HCT116 (cell line): ENCODE data around the gene HOXC6. TPM values are rescaled to one million over a fixed set of nuclear protein-coding genes. Genes with fewer than 3 reads are reported as not detected.

Experiments
- ATAC-seq: fragments of 200-7000 bp; cut with Tn5 transposase; 2 replicates; pipeline ENCODE4 v1.9.1; 2020; ENCODE audit warnings: mild to moderate bottlenecking, moderate library complexity
- BruUV-seq: library from RNA; stranded (reverse); fragments of 400-500 nt; replicated peaks from 2 replicates; lab custom pipeline; 2021; lab: Mats Ljungman, UMichigan
- CTCF ChIA-PET: fragments of 300-600 bp; sonication (Branson Sonifier 250); formaldehyde crosslinking; loops from one replicate; lab custom pipeline; 2021; ENCODE audit warnings: antibody characterized with exemption; lab: Charles Lee
- POLR2A ChIA-PET: fragments of 300-600, 350-600 bp; sonication (Branson Sonifier 250); formaldehyde crosslinking; loops from one replicate; lab custom pipeline; 2021; ENCODE audit warnings: antibody characterized with exemption; lab: Charles Lee
- RAD21 ChIA-PET, 2 experiments: fragments of 300-600 bp; sonication (Branson Sonifier 250); formaldehyde crosslinking; loops; one replicate each; lab custom pipeline; 2023; ENCODE audit warnings: low total read pairs in 2 of 2; ENCODE audit not compliant: uncharacterized antibody in 2 of 2, unreplicated experiment in 2 of 2, low non-redundant PET in 1 of 2; lab: Charles Lee
- DNase-seq: peaks from one replicate; pipeline ENCODE4 v3.0.0-alpha.2; 2010; ENCODE audit warnings: low read depth, low spot score
- H2AFZ ChIP-seq: fragments of 200-600 bp; shearing (Covaris generic), sonication (generic); 2 replicates; pipeline ENCODE4 v1.6.1; 2017; ENCODE audit warnings: low read depth, mixed run types, mixed read lengths, antibody characterized with exemption, low read length; ENCODE audit not compliant: poor library complexity, severe bottlenecking
- H3K27ac ChIP-seq: 2 replicates; pipeline ENCODE4 v1.5.1; 2012; ENCODE audit warnings: low read depth, low read length
- H3K27me3 ChIP-seq: fragments of 200-600 bp; sonication (generic); 2 replicates; pipeline ENCODE4 v1.6.1; 2016; ENCODE audit warnings: mixed run types, low read length, mixed read lengths; ENCODE audit not compliant: insufficient read depth
- H3K36me3 ChIP-seq, 2 experiments: fragments of 200-500 bp in 1 of 2; fragments of 200-600 bp in 1 of 2; sonication (Bioruptor generic) in 1 of 2; sonication (generic) in 1 of 2; 2 replicates each; pipeline versions ENCODE4 v1.5.1 to v1.6.1; 2014 to 2016; ENCODE audit warnings: low read length in 2 of 2, inconsistent platforms in 1 of 2, mixed read lengths in 1 of 2, mixed run types in 1 of 2; ENCODE audit not compliant: insufficient read depth in 2 of 2, control insufficient read depth in 1 of 2
- H3K4me1 ChIP-seq, 2 experiments: fragments of 200-600 bp in 1 of 2; sonication (generic) in 1 of 2; 2 replicates each; pipeline versions ENCODE4 v1.5.1 to v1.6.1; 2012 to 2017; ENCODE audit warnings: low read length in 2 of 2, inconsistent platforms in 1 of 2, mild to moderate bottlenecking in 1 of 2, mixed read lengths in 1 of 2, mixed run types in 1 of 2, moderate library complexity in 1 of 2; ENCODE audit not compliant: insufficient read depth in 2 of 2, control insufficient read depth in 1 of 2
- H3K4me2 ChIP-seq: fragments of 200-600 bp; sonication (generic); 2 replicates; pipeline ENCODE4 v1.6.1; 2017; ENCODE audit warnings: mixed run types, low read length, mixed read lengths
- H3K4me3 ChIP-seq, 2 experiments: fragments of 200-600 bp in 1 of 2; sonication (generic) in 1 of 2; replicated peaks in 1 of 2; 2 replicates each; pipeline ENCODE4 v1.5.1; 2011 to 2016; ENCODE audit warnings: low read length in 2 of 2, control low read depth in 1 of 2, low read depth in 1 of 2, mild to moderate bottlenecking in 1 of 2, mixed read lengths in 1 of 2, mixed run types in 1 of 2
- H3K79me2 ChIP-seq: fragments of 200-600 bp; sonication (generic); 2 replicates; pipeline ENCODE4 v1.6.1; 2017; ENCODE audit warnings: mild to moderate bottlenecking, mixed run types, low read length, moderate library complexity, mixed read lengths; ENCODE audit not compliant: insufficient read depth
- H3K9ac ChIP-seq: fragments of 200-600 bp; sonication (generic); 2 replicates; pipeline ENCODE4 v1.6.1; 2016; ENCODE audit warnings: low read length, mixed read lengths
- H3K9me2 ChIP-seq: fragments of 200-600 bp; sonication (generic), shearing (Covaris generic); 2 replicates; pipeline ENCODE4 v1.6.1; 2017; ENCODE audit warnings: mixed run types, mild to moderate bottlenecking, moderate library complexity; ENCODE audit not compliant: insufficient read depth
- H3K9me3 ChIP-seq, 2 experiments: fragments of 200-500 bp in 1 of 2; fragments of 200-600 bp in 1 of 2; sonication (Bioruptor generic) in 1 of 2; sonication (generic) in 1 of 2; 2 replicates each; pipeline ENCODE4 v1.6.1; 2014 to 2017; ENCODE audit warnings: low read length in 2 of 2, mixed read lengths in 2 of 2, inconsistent platforms in 1 of 2, low read depth in 1 of 2, mild to moderate bottlenecking in 1 of 2, mixed run types in 1 of 2, moderate library complexity in 1 of 2; ENCODE audit not compliant: control insufficient read depth in 1 of 2, insufficient read depth in 1 of 2
- H4K20me1 ChIP-seq: fragments of 200-600 bp; sonication (generic), shearing (Covaris generic); 2 replicates; pipeline ENCODE4 v1.6.1; 2017; ENCODE audit warnings: mixed run types, mild to moderate bottlenecking, moderate library complexity; ENCODE audit not compliant: insufficient read depth
- CBX3 ChIP-seq: IDR thresholded peaks from 2 replicates; pipeline ENCODE4 v1.6.1; 2012; ENCODE audit warnings: low read depth
- CEBPB ChIP-seq: IDR thresholded peaks from 2 replicates; pipeline ENCODE4 v1.6.1; 2012; ENCODE audit warnings: low read depth
- EGR1 ChIP-seq: IDR thresholded peaks from 2 replicates; pipeline ENCODE4 v1.6.1; 2012; ENCODE audit warnings: low read depth
- ELF1 ChIP-seq: IDR thresholded peaks from 2 replicates; pipeline ENCODE4 v1.6.1; 2012; ENCODE audit warnings: low read depth, borderline replicate concordance
- EZH2 ChIP-seq: fragments of 200-600 bp; sonication (generic); IDR thresholded peaks from 2 replicates; pipeline ENCODE4 v1.6.1; 2017; ENCODE audit warnings: antibody characterized with exemption, mixed run types
- EZH2phosphoT487 ChIP-seq: fragments of 200-600 bp; IDR thresholded peaks from 2 replicates; pipeline ENCODE4 v1.6.1; 2018; ENCODE audit warnings: antibody characterized with exemption, borderline replicate concordance
- JUND ChIP-seq: IDR thresholded peaks from 2 replicates; pipeline ENCODE4 v1.6.1; 2012
- POLR2AphosphoS5 ChIP-seq: IDR thresholded peaks from 2 replicates; pipeline ENCODE4 v1.6.1; 2011; ENCODE audit warnings: mild to moderate bottlenecking, low read depth, low read length, moderate library complexity
- RAD21 ChIP-seq: IDR thresholded peaks from 2 replicates; pipeline ENCODE4 v1.6.1; 2012; ENCODE audit warnings: low read depth, mild to moderate bottlenecking
- SIN3A ChIP-seq: IDR thresholded peaks from 2 replicates; pipeline ENCODE4 v1.6.1; 2012; ENCODE audit warnings: low read depth
- SP1 ChIP-seq: IDR thresholded peaks from 2 replicates; pipeline ENCODE4 v1.6.1; 2012; ENCODE audit warnings: low read depth
- SRF ChIP-seq: IDR thresholded peaks from 2 replicates; pipeline ENCODE4 v1.6.1; 2012; ENCODE audit warnings: low read depth
- TCF7L2 ChIP-seq: IDR thresholded peaks from 2 replicates; pipeline ENCODE4 v1.7.0; 2011; ENCODE audit warnings: borderline replicate concordance, inconsistent platforms; ENCODE audit not compliant: insufficient read depth, insufficient read length; ENCODE audit errors: extremely low read depth
- YY1 ChIP-seq: IDR thresholded peaks from 2 replicates; pipeline ENCODE4 v1.6.1; 2011; ENCODE audit warnings: low read length, low read depth, moderate library complexity, mild to moderate bottlenecking; ENCODE audit not compliant: insufficient replicate concordance; ENCODE audit errors: extremely low read depth
- ZFX ChIP-seq: fragments of 450-650 bp; IDR thresholded peaks from 2 replicates; pipeline ENCODE4 v1.6.1; 2017
- intact Hi-C: fragments of 100-400 bp; cut with micrococcal nuclease; formaldehyde crosslinking; loops from 2 replicates; pipeline ENCODE4 v1.10.0; 2022
- total RNA-seq: library from RNA; stranded (reverse); gene quantifications from one replicate; pipeline ENCODE4 v1.2.1, GENCODE V29; 2021; ENCODE audit not compliant: unreplicated experiment
- TF ChIP-seq, protein P1 (sequence below): IDR thresholded peaks from 2 replicates; pipeline ENCODE4 v1.6.1; 2012
- TF ChIP-seq, protein P2 (sequence below): IDR thresholded peaks from 2 replicates; pipeline ENCODE4 v1.6.1; 2011; ENCODE audit warnings: mild to moderate bottlenecking, low read length, moderate library complexity; ENCODE audit not compliant: insufficient replicate concordance; ENCODE audit errors: extremely low read depth
- TF ChIP-seq, protein P3 (sequence below): IDR thresholded peaks from 2 replicates; pipeline ENCODE4 v1.6.1; 2012; ENCODE audit warnings: low read depth
- TF ChIP-seq, protein P4 (sequence below): IDR thresholded peaks from 2 replicates; pipeline ENCODE4 v1.6.1; 2012

Gene HOXC6
- total RNA-seq, 1 experiment from 2014 or later, result 3.1 TPM

DNA sequence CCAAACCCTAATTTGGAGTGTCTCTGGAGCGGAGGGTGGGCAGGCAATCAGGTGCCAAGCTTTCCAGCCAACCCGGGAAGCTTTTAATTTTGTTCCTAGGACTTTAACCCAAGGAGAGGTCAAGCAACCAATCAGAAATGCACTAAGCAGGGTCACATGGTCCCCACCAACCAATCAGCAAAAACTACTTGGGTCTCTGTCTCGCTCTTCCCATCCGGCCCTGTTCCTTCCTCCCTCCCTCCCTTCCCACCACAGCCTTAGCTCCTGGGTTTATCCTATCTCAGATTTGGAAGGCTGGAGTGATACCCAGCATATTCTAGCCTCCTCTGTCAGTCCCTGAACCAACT is 11.9 kb downstream of the HOXC6 start:
- H4K20me1 ChIP-seq, result no peaks in the 10 kb centered on the region
- no peak overlapping the region for H3K4me3 ChIP-seq
- H2AFZ ChIP-seq, result no peak overlapping the region
- DNase-seq (no peak), ATAC-seq (peak; percentile 74)
- peaks cover 0 to 12% of the 10 kb centered on the region in 2 experiments; a peak in 3 of 4 replicates for H3K4me1 ChIP-seq
- no peak for TF ChIP-seq EZH2phosphoT487
- TF ChIP-seq YY1, result no peak
- no peak for TF ChIP-seq EGR1
- TF ChIP-seq POLR2AphosphoS5, result no peak
- TF ChIP-seq CEBPB, result no peak
- no peak for TF ChIP-seq TCF7L2
- TF ChIP-seq ZFX, result no peak
- TF ChIP-seq ELF1, result no peak
- TF ChIP-seq SP1, result no peak
- no peak for TF ChIP-seq EZH2
- TF ChIP-seq, protein P1, sequence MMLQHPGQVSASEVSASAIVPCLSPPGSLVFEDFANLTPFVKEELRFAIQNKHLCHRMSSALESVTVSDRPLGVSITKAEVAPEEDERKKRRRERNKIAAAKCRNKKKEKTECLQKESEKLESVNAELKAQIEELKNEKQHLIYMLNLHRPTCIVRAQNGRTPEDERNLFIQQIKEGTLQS, result no peak
- no peak for TF ChIP-seq SIN3A
- TF ChIP-seq, protein P2, sequence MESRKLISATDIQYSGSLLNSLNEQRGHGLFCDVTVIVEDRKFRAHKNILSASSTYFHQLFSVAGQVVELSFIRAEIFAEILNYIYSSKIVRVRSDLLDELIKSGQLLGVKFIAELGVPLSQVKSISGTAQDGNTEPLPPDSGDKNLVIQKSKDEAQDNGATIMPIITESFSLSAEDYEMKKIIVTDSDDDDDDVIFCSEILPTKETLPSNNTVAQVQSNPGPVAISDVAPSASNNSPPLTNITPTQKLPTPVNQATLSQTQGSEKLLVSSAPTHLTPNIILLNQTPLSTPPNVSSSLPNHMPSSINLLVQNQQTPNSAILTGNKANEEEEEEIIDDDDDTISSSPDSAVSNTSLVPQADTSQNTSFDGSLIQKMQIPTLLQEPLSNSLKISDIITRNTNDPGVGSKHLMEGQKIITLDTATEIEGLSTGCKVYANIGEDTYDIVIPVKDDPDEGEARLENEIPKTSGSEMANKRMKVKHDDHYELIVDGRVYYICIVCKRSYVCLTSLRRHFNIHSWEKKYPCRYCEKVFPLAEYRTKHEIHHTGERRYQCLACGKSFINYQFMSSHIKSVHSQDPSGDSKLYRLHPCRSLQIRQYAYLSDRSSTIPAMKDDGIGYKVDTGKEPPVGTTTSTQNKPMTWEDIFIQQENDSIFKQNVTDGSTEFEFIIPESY, result no peak
- TF ChIP-seq CBX3, result no peak
- no peak for TF ChIP-seq RAD21
- no peak for TF ChIP-seq SRF
- TF ChIP-seq, protein P3, sequence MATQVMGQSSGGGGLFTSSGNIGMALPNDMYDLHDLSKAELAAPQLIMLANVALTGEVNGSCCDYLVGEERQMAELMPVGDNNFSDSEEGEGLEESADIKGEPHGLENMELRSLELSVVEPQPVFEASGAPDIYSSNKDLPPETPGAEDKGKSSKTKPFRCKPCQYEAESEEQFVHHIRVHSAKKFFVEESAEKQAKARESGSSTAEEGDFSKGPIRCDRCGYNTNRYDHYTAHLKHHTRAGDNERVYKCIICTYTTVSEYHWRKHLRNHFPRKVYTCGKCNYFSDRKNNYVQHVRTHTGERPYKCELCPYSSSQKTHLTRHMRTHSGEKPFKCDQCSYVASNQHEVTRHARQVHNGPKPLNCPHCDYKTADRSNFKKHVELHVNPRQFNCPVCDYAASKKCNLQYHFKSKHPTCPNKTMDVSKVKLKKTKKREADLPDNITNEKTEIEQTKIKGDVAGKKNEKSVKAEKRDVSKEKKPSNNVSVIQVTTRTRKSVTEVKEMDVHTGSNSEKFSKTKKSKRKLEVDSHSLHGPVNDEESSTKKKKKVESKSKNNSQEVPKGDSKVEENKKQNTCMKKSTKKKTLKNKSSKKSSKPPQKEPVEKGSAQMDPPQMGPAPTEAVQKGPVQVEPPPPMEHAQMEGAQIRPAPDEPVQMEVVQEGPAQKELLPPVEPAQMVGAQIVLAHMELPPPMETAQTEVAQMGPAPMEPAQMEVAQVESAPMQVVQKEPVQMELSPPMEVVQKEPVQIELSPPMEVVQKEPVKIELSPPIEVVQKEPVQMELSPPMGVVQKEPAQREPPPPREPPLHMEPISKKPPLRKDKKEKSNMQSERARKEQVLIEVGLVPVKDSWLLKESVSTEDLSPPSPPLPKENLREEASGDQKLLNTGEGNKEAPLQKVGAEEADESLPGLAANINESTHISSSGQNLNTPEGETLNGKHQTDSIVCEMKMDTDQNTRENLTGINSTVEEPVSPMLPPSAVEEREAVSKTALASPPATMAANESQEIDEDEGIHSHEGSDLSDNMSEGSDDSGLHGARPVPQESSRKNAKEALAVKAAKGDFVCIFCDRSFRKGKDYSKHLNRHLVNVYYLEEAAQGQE, result no peak
- no peak for TF ChIP-seq JUND
- TF ChIP-seq, protein P4, sequence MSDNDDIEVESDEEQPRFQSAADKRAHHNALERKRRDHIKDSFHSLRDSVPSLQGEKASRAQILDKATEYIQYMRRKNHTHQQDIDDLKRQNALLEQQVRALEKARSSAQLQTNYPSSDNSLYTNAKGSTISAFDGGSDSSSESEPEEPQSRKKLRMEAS, result no peak
- H3K9me2 ChIP-seq, result no peaks in the 10 kb centered on the region
- no peak overlapping the region for H3K27ac ChIP-seq
- H3K27me3 ChIP-seq, result no peaks in the 10 kb centered on the region
- H3K9me3 ChIP-seq, result no peaks in the 10 kb centered on the region
- H3K4me2 ChIP-seq, result peak overlapping the region; percentile 22; the same call in 1 of the 2 replicates
- intact Hi-C loops, result no loop called here
- POLR2A ChIA-PET, result no interaction called here
- no peaks in the 10 kb centered on the region for H3K79me2 ChIP-seq
- H3K36me3 ChIP-seq, result no peaks in the 10 kb centered on the region
- BruUV-seq, result no TSS peak
- no peak overlapping the region for H3K9ac ChIP-seq
- CTCF ChIA-PET, result interaction anchor here (1.1 kb wide), 1 partner anchor 23 kb away, joined by 3 read pairs; no protein-coding TSS in a partner anchor
- RAD21 ChIA-PET, result no interaction called here
